Glutamatergic neuron (in vitro differentiated cells): Measurements from ENCODE around the gene SULT1A2. TPM values are rescaled to one million over a fixed set of nuclear protein-coding genes. Genes with fewer than 3 reads are reported as not detected.

Experiments
- DNase-seq: peaks from one replicate; pipeline ENCODE4 v3.0.0; 2022
- H3K27ac Mint-ChIP-seq: one replicate; pipeline ENCODE4 v1.8.0; 2020; ENCODE audit warnings: mild to moderate bottlenecking, mixed read lengths, inconsistent platforms; ENCODE audit not compliant: unreplicated experiment
- H3K27me3 Mint-ChIP-seq: one replicate; pipeline ENCODE4 v1.8.0; 2020; ENCODE audit warnings: mild to moderate bottlenecking, moderate library complexity, mixed read lengths, inconsistent platforms; ENCODE audit not compliant: unreplicated experiment
- H3K36me3 Mint-ChIP-seq: one replicate; pipeline ENCODE4 v1.8.0; 2020; ENCODE audit warnings: mild to moderate bottlenecking, mixed read lengths, inconsistent platforms; ENCODE audit not compliant: unreplicated experiment
- H3K4me1 Mint-ChIP-seq: one replicate; pipeline ENCODE4 v1.8.0; 2020; ENCODE audit warnings: mild to moderate bottlenecking, low read depth, mixed read lengths, inconsistent platforms; ENCODE audit not compliant: unreplicated experiment
- H3K4me3 Mint-ChIP-seq: one replicate; pipeline ENCODE4 v1.8.0; 2020; ENCODE audit warnings: mild to moderate bottlenecking, mixed read lengths, inconsistent platforms; ENCODE audit not compliant: unreplicated experiment
- H3K9me3 Mint-ChIP-seq: one replicate; pipeline ENCODE4 v1.8.0; 2020; ENCODE audit warnings: mild to moderate bottlenecking, moderate library complexity, mixed read lengths, inconsistent platforms; ENCODE audit not compliant: unreplicated experiment
- total RNA-seq: library from RNA; stranded (reverse); fragmentation: NEBNext Ultra II Directional; extraction: Animal tissue kit (Norgen Biotek cat#: 25700); gene quantifications from one replicate; pipeline ENCODE4 v1.2.1, GENCODE V29; 2021; ENCODE audit not compliant: unreplicated experiment
- TF ChIP-seq, protein P1 (sequence below): fragments of 200-600 bp; sonication (generic); IDR thresholded peaks from one replicate; pipeline ENCODE4 v1.5.0; 2021; ENCODE audit not compliant: partially characterized antibody, unreplicated experiment

SULT1A2 gene
- total RNA-seq, 1 donor from 2014 or later = not detected

DNA sequence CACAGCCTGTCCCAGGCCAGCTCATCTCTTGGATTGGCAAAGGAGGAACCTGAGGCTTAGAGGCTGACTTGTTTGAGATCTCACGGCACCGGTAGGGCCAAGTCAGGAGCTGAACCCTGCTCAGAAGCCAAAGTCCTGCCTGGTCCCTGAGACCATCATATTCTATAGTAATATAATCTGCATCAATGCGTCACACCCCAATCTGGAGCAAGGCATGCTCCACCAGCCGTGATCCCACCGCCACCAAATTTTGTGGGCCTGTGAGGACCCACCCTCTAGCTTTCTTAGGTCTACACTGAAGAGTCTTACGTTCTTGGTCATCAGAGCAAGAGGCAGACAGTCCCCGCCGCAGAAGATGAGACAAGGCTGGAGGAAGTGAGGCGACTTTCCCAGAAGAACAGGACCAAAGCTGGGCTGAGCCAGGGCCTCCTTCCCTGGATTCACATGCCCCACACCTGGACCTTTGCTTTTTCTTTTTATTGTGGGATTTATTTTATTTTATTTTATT is 10.3 kb upstream of the SULT1A2 start:
- Mint-ChIP-seq H3K36me3 (no peaks in the 10 kb centered on the region), H3K27ac (no peak overlapping the region), H3K9me3 (peaks cover 3% of the 10 kb centered on the region), H3K27me3 (peaks cover 2% of the 10 kb centered on the region), H3K4me1 (no peaks in the 10 kb centered on the region), H3K4me3 (no peak overlapping the region)
- TF ChIP-seq, protein P1, sequence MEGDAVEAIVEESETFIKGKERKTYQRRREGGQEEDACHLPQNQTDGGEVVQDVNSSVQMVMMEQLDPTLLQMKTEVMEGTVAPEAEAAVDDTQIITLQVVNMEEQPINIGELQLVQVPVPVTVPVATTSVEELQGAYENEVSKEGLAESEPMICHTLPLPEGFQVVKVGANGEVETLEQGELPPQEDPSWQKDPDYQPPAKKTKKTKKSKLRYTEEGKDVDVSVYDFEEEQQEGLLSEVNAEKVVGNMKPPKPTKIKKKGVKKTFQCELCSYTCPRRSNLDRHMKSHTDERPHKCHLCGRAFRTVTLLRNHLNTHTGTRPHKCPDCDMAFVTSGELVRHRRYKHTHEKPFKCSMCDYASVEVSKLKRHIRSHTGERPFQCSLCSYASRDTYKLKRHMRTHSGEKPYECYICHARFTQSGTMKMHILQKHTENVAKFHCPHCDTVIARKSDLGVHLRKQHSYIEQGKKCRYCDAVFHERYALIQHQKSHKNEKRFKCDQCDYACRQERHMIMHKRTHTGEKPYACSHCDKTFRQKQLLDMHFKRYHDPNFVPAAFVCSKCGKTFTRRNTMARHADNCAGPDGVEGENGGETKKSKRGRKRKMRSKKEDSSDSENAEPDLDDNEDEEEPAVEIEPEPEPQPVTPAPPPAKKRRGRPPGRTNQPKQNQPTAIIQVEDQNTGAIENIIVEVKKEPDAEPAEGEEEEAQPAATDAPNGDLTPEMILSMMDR = no peak
- DNase-seq = no peak

DNA sequence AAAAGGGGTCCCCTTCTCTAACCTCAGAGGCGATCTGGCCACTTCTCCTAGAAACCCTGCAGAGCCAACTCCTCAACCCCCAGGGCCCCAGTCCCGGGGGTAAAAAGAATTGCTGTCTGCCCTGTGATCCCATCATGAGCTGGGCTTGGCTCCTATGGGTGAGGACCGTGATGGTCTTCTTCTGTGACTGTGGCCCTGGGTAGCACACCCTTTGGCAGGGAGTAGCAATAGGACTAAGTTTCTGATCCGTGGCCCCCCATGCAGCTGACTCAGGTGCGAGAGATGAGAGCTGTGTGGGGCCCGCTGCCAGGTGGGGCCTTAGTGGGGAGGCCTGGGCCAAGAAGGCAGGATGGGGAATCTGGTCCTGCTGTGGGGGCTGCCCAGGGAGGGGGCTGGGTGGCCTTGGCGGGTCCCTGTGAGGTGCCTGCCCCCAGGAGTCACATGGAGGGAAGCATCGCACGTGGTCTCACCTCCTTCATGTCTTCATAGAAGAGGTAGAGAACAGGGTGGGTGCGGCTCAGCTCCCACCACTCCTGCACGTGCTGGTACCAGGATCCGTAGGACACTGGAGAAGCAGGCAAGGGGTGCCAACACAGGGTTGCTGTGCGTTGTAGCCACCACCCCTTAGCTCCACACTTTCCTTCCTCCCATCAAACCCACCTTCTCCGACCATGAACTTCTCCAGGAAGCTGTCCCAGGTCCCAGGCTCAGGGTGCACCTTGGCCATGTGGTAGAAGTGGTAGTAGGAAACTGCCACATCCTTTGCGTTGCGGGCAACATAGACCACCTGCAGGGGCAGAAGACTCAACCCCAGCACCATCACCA is 9.7 kb upstream of the SULT1A2 start:
- no peaks in the 10 kb centered on the region for H3K36me3 Mint-ChIP-seq
- no peak overlapping the region for H3K4me3 Mint-ChIP-seq
- TF ChIP-seq, protein P1 = no peak
- H3K9me3 Mint-ChIP-seq = peaks cover 3% of the 10 kb centered on the region
- H3K27ac Mint-ChIP-seq = no peak overlapping the region
- peaks cover 2% of the 10 kb centered on the region for H3K27me3 Mint-ChIP-seq
- DNase-seq = no peak
- H3K4me1 Mint-ChIP-seq = no peaks in the 10 kb centered on the region

DNA sequence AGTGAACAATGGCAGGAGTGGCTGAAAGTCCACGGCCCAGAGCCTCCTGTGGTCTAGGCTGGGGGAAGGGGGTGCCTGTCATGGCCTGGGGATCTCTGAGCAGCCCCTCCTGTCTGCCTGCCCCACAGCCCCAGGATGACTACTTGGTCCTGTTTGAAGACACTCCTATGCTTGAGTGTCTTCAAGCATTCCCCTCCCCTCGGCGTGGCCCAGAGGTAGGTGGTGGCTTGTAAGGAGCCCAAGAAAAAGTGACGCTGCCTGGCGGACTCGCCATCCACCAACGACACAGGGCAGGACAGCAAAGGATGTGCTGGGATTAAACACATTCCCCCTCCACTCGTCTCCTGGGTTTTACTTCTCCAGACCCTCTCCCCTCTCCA is 7.3 kb upstream of the SULT1A2 start:
- Mint-ChIP-seq H3K4me1 (no peaks in the 10 kb centered on the region), H3K27ac (no peak overlapping the region), H3K27me3 (no peaks in the 10 kb centered on the region), H3K9me3 (peaks cover 3% of the 10 kb centered on the region), H3K4me3 (no peak overlapping the region), H3K36me3 (no peaks in the 10 kb centered on the region)
- TF ChIP-seq, protein P1 = no peak
- no peak for DNase-seq

DNA sequence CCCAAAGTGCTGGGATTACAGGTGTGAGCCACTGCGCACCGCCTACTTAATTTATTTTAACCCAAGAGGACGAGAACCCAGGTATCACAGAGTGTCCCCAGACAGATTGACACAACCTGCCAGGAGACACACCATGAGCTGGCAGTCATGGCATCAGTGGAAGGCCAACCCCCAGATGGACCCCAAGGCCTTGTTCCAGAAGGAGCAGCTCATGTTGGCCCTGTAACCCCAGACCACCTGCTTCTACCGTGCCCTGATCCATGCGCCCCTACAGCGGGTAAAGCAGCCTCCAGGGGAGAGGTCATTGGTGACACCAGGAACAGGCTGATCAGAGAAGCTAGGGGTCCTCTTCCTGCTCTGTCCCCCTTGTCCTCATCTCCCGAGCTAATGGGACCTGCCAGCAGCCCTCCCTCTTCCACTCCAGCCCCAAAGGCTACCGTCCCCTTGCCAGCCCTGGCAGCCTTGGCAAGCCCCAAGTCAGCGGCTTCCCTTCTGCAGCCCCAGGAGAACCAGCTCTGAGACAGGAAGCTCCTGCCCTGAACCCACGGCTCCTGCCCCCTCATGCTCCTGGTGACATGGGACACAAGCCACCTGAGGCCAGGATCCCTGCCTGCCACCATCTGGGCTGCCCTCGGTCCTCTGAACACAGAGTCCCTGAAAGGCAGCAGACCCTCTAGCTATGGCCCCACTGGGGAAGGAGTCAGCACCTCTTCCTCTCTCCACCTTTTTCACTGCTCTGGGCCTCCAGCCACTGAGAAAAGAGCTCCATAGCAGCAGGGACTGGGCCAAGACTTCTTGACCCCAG is 6.7 kb upstream of the SULT1A2 start:
- Mint-ChIP-seq H3K4me1 (no peaks in the 10 kb centered on the region), H3K9me3 (peaks cover 3% of the 10 kb centered on the region), H3K36me3 (no peaks in the 10 kb centered on the region), H3K27me3 (no peaks in the 10 kb centered on the region), H3K4me3 (no peak overlapping the region), H3K27ac (no peak overlapping the region)
- TF ChIP-seq, protein P1 = no peak
- no peak for DNase-seq
